GM19043 (cell line): ENCODE results near the gene CTNNA2.

Source experiments
- ATAC-seq: cut with Tn5 transposase; IDR thresholded peaks from one replicate; pipeline ENCODE4 v1.9.1; 2021; ENCODE audit warnings: low read depth; ENCODE audit not compliant: unreplicated experiment

Gene CTNNA2

DNA sequence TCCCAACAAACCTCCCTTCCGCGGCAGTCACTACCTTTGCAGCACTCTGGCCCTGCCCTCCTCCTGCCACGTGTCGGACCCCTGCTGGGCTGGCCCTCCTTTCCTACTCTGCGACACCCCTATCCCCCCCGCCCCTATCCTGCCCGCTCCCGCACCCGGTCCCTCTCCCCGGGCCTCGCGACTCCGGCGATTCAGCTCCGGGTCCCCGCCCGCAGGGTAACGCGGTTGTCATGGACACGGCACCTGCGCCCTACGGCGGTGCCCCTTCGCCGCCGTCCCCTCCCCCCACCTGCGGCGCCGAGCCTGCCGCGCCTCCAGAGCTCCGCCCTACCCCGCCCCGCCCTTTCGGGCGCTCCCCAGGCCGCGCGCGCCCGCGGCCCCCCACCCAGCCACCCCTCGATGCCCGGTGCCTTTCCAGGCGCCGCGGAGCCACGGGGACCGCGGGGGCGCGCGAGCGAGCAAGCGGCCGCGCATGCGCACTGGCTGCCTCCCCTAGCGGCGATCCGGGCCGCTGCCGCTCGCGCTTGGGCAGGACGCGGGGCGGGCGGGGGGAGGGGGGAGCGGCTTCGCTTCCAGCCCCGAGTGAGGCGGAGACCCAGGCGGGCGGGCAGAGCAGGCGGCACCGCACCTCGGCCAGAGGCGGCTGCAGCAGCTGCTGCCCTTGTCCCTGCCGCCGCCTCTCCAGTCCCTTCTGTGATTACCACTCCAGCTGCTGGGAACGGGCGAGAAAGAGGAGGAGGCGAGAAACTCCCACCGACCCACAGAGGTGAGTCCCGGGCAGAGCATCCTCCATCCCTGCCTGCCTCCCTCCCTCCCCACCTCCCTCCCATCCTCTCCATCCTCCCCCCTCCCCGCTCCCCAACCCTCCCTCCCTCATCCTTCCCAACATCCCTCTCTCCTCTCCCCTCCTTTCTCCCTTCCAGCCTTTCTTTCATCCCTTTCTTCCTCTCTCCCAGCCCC lies at the start of gene CTNNA2:
CTNNA2 (plus strand) TSS at position 610 of the 960 bp plus-strand sequence.
- no peak for ATAC-seq

- ATAC-seq = no peak
These were observed 25.5 kb upstream of the CTNNA2 start for GRCh38 chr2:79487399-79487798.

DNA sequence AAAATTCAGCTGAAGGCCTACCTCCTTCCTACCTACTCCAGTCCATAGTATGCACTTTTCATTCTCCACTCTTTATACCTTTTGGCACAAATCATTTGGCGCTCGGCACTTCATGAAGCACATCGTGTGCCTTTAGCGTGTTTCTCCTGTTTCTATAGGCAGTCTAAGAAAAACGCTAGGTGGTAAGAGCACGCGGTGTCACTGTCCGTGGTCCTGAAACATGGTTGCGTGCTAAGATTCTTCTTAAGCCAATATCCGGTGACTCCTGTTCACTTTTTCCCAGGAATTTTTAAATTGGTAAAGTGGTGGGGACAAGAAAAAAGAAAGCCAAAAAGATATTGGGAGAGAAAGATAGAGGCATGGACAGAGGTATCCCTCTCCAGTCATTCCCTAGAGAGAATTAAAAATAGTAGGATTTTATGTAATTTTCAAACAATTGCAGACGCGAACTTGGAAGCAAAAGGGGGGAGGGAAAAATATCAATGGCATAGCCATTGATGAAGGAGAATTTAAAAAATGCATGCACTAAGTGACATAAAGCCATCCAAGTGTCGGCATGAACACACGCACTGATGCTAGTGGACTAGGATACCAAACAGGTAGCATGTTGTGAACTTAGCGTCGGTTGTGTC lies 1.4 kb upstream of the CTNNA2 start:
- no peak for ATAC-seq

DNA sequence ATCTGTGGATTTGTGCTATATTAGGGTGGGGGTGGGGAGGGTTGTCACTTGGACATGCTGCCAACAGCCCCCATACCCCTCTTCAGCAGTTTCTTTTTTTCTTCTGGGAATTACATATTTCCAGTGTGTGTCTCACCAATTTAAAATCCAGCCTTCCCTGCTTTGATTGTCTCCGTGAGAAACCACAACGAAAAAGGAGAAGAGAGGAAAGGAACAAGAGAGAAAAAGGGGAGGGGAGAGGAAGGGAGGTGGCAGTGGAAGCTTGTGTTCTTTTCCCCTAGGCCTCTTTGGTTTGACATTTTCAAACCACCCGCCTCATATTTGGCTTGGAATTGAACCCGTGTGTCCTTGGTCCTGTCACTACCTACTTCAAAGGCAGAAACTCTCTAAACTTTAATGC lies 860 bp downstream of the CTNNA2 start:
- no peak for ATAC-seq

- no peak for ATAC-seq
These were observed 16.8 kb downstream of the CTNNA2 start for GRCh38 chr2:79529636-79530035.

DNA sequence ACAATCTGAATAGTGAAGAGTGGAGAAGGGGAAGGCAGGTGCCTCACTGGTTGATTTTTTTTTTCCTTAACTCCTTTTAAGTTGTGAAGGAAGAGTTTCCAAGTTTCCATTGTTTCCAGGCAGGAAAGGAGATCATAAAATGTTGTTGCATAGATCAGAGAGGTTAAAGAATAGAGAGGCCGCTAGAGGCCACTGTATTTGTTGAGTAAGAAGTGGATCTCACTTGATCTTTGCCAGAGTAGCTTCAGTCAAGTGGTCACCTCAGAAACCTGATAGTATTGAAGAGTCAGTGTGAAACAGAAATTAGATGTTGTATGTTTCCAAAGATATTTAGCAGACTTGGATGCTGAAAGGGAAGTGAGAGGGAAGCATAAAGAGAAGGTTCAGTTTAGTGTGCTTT lies 17.6 kb downstream of the CTNNA2 start:
- no peak for ATAC-seq

- ATAC-seq = no peak
These were observed 34.7 kb downstream of the CTNNA2 start for GRCh38 chr2:79547568-79547967.

- no peak for ATAC-seq
These were observed 39.8 kb downstream of the CTNNA2 start for GRCh38 chr2:79552653-79553052.

DNA sequence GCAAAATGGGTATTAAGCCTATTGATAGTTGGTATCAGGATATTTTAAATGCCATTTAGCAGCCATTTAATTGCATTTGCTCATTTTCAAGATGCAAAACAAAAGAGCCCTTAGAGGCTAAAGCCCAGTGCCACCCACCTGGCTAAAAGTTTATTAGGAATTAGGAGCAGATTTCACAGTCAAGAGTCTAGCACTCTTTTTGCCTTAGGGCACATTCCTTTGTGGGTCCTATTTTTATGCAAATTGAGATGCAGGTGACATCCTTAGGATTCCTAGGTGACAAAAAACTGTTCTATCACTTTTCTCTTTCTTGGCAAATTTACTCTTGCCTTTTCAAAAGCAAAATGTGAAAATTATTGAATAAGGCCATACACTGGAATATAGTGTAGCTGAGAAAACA lies 42.0 kb downstream of the CTNNA2 start:
- no peak for ATAC-seq

- no peak for ATAC-seq
These were observed 51.2 kb downstream of the CTNNA2 start for GRCh38 chr2:79564065-79564464.

- ATAC-seq = no peak
These were observed 56.2 kb downstream of the CTNNA2 start for GRCh38 chr2:79569048-79569447.

- no peak for ATAC-seq
These were observed 61.2 kb downstream of the CTNNA2 start for GRCh38 chr2:79573895-79574674.

- ATAC-seq = no peak
These were observed 63.6 kb downstream of the CTNNA2 start for GRCh38 chr2:79576451-79576850.

- no peak for ATAC-seq
These were observed 66.1 kb downstream of the CTNNA2 start for GRCh38 chr2:79578952-79579351.

GRCh38 chr2:79580175-79580574 lies 67.3 kb downstream of the CTNNA2 start:
- no peak for ATAC-seq

GRCh38 chr2:79585701-79586433 lies 73.0 kb downstream of the CTNNA2 start:
- no peak for ATAC-seq

DNA sequence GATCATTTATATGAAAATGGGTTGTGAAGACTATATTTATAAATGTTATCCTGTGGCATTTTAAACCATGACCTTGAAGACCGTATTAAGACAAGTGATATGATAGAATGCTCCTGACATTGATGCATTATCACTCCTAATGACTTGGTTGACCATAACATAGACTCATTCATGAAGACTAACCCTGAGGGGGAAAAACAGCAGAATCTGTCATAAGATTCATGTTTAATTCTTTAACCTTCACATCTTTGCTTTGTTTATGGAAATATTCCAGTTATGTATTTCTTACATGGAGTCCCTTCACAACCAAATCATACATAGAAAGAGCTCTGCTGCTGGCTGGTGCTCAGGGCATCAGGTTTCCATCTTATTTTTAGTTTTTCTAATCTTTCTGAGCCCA lies 78.4 kb downstream of the CTNNA2 start:
- no peak for ATAC-seq

GRCh38 chr2:79593237-79593867 lies 80.5 kb downstream of the CTNNA2 start:
- no peak for ATAC-seq

GRCh38 chr2:79596403-79596802 lies 83.6 kb downstream of the CTNNA2 start:
- no peak for ATAC-seq

- no peak for ATAC-seq
These were observed 91.9 kb downstream of the CTNNA2 start for GRCh38 chr2:79604748-79605147.
